Tibial artery (tissue), 4 donors: ENCODE data around the gene APLP2.
"Not testable (repeated sequence)": the region's sequence is repeated elsewhere in the genome, so short reads cannot be mapped to it uniquely, and the experiment has no call there.

ENCODE experiments used
- DNase-seq, 2 donors: peaks; one replicate each; pipeline ENCODE4 v3.0.0-alpha.2; 2019
- H3K27ac ChIP-seq, 2 donors: fragments of 200-600 bp; sonication (generic) in 1 of 2; 1 replicate in 1 of 2; 2 replicates in 1 of 2; pipeline ENCODE4 v1.5.1; 2018 to 2019; ENCODE audit warnings: mild to moderate bottlenecking in 1 of 2
- H3K27me3 ChIP-seq, 2 donors: fragments of 200-600 bp; sonication (generic) in 1 of 2; one replicate each; pipeline versions ENCODE4 v1.5.1 to v1.6.0; 2016 to 2019
- H3K36me3 ChIP-seq, 3 donors: fragments of 200-600 bp; sonication (generic) in 2 of 3; one replicate each; pipeline ENCODE4 v1.5.1; 2016 to 2019; ENCODE audit warnings: mild to moderate bottlenecking in 2 of 3
- H3K4me1 ChIP-seq, 4 donors: fragments of 200-600 bp; sonication (generic) in 2 of 4; 1 replicate in 3 of 4; 2 replicates in 1 of 4; pipeline ENCODE4 v1.5.1; 2016 to 2019
- H3K4me3 ChIP-seq, 2 donors: fragments of 200-600 bp; sonication (generic) in 1 of 2; 1 replicate in 1 of 2; 2 replicates in 1 of 2; pipeline ENCODE4 v1.5.1; 2018 to 2019; ENCODE audit warnings: mild to moderate bottlenecking in 2 of 2
- H3K9me3 ChIP-seq, 3 donors: fragments of 200-600 bp; sonication (generic) in 1 of 3; one replicate each; pipeline ENCODE4 v1.5.1; 2016 to 2019
- CTCF ChIP-seq, 2 experiments: fragments of 200-600 bp in 1 of 2; fragments of 450-650 bp in 1 of 2; IDR thresholded peaks; one replicate each; pipeline ENCODE4 v1.5.1; 2017 to 2019; ENCODE audit warnings: antibody characterized with exemption in 2 of 2, mild to moderate bottlenecking in 1 of 2, moderate library complexity in 1 of 2
- intact Hi-C: fragments of 100-400 bp; cut with DNase I; formaldehyde crosslinking; loops from one replicate; pipeline ENCODE4 v1.15.0; 2023; ENCODE audit warnings: low total_unique reads

Gene APLP2

GRCh38 chr11:130189492-130190210 is 120.0 kb downstream of the APLP2 start:
- Histone ChIP-seq H3K4me3 (no peak overlapping the region), H3K27me3 (peaks cover 0 to 10% of the 10 kb centered on the region in 2 donors), H3K9me3 (no peaks in the 10 kb centered on the region), H3K4me1 (no peaks in the 10 kb centered on the region), H3K36me3 (peaks cover 0 to 16% (median 0%) of the 10 kb centered on the region in 3 donors), H3K27ac (no peak overlapping the region)
- DNase-seq: no peak
- no peak for TF ChIP-seq CTCF (IDR thresholded peaks at IDR 0.05)
- intact Hi-C loops: no loop called here

DNA sequence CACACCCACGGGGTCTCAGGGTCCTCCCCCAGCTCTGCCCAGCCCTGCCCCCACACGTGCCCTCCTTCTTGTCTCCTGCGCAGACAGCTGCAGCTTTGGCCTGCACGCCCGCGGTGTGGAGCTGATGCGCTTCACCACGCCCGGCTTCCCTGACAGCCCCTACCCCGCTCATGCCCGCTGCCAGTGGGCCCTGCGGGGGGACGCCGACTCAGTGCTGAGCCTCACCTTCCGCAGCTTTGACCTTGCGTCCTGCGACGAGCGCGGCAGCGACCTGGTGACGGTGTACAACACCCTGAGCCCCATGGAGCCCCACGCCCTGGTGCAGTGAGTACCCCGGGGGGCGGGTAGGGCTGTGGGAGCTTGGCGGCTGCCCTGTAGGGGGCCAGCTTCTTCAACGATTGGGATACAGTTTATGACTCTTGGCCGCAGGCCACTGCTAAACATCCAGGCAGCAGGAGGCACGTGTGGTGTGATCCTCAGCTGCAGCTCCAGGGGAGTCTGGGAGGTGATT is 120.7 kb downstream of the APLP2 start:
- TF ChIP-seq CTCF (IDR thresholded peaks at IDR 0.05): no peak

GRCh38 chr11:130191896-130192295 is 122.2 kb downstream of the APLP2 start:
- Histone ChIP-seq H3K9me3 (no peaks in the 10 kb centered on the region), H3K4me3 (no peak overlapping the region)
- intact Hi-C loops: no loop called here

More for the DNA sequence above, 120.7 kb downstream of the APLP2 start:
- Histone ChIP-seq H3K27ac (no peak overlapping the region), H3K36me3 (peaks cover 0 to 18% (median 0%) of the 10 kb centered on the region in 3 donors), H3K9me3 (no peaks in the 10 kb centered on the region), H3K4me1 (no peaks in the 10 kb centered on the region), H3K4me3 (no peak overlapping the region), H3K27me3 (peaks cover 0 to 10% of the 10 kb centered on the region in 2 donors)
- DNase-seq: no peak
- intact Hi-C loops: no loop called here

DNA sequence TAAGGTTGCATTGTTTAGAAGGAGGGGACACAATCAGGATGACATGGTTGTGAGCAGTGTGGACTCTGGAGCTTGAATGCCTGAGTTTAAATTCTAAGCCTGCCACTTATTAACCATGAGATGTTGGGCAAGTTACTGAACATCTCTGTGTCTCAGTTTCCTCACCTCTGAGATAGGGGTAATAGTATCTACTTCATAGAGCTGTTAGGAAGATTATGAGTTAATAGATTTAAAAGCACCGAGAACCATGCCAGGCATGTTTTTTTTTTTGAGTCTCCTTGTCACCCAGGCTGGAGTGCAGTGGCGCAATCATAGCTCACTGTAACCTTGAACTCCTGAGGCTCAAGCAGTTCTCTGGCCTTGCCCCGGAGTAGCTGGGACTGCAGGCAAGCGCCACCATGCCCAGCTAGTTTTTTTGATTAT is 123.2 kb downstream of the APLP2 start:
- no peak overlapping the region for H3K4me3 ChIP-seq
- intact Hi-C loops: no loop called here
- no peak for DNase-seq
- H3K27me3 ChIP-seq: peaks cover 0 to 6% of the 10 kb centered on the region in 2 donors
- H3K36me3 ChIP-seq: peaks cover 0 to 38% (median 0%) of the 10 kb centered on the region in 3 donors
- no peaks in the 10 kb centered on the region for H3K4me1 ChIP-seq
- no peak overlapping the region for H3K27ac ChIP-seq
- H3K9me3 ChIP-seq: no peaks in the 10 kb centered on the region
- TF ChIP-seq CTCF (IDR thresholded peaks at IDR 0.05): no peak

More at GRCh38 chr11:130191896-130192295, 122.2 kb downstream of the APLP2 start:
- Histone ChIP-seq H3K27me3 (peaks cover 0 to 10% of the 10 kb centered on the region in 2 donors), H3K4me1 (no peaks in the 10 kb centered on the region), H3K36me3 (peaks cover 0 to 28% (median 0%) of the 10 kb centered on the region in 3 donors), H3K27ac (no peak overlapping the region)
- no peak for DNase-seq
- TF ChIP-seq CTCF (IDR thresholded peaks at IDR 0.05): no peak

DNA sequence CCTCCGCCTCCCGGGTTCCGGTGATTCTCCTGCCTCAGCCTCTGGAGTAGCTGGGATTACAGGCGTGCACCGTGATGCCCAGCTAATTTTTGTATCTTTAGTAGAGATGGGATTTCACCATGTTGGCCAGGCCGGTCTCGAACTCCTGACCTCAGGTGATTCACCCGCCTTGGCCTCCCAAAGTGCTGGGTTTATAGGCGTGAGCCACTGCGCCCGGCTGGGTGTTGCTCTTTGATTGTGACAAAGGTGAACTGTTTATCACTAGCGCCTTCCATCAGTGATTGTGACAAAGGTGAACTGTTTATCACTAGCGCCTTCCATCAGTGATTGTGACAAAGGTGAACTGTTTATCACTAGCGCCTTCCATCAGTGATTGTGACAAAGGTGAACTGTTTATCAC is 123.9 kb downstream of the APLP2 start:
- H3K4me3 ChIP-seq, DNase-seq, H3K27me3 ChIP-seq, H3K27ac ChIP-seq, H3K9me3 ChIP-seq, intact Hi-C loops, H3K4me1 ChIP-seq: not testable (repeated sequence)
- peaks cover 0 to 45% (median 0%) of the 10 kb centered on the region in 3 donors for H3K36me3 ChIP-seq
